Measurements from ENCODE around the gene PARK7. TPM values are rescaled to one million over a fixed set of nuclear protein-coding genes. Genes with fewer than 3 reads are reported as not detected.

The PARK7 gene
- total RNA-seq, 1 donor from 2014 or later: 282 TPM

DNA sequence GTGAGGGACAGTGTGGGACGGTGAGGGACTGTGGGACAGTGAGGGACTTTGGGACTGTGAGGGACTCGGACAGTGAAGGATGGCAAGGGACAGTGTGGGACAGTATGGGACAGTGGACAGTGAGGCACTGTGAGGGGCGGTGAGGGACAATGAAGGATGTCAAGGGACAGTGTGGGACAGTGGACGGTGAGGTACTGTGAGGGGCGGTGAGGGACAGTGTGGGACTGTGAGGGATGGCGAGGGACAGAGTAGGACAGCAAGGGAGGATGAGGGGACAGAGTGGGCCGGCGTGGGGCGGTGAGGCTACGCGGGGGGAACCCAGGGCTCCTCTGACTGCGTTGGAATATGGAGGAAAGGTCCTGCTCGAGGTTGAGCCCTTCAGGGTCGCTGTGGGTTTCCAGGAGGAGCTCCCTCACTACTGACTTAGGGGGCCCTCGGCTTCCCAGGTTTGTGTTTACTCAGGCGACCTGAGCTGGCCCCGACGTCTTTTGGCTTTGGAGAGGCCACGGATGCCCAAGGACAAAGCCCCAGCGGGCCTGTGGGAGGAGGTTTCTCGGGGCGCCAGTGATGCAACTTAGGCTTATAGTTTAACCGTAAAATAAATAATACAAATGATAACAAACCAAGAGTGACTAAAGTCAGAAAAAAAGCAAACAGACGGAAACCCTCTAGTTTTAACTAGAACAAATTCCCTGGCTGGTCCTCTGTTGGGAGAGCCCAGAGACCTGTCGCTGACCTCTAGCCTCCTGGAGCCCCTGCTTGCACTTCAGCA, 65.7 kb downstream of the PARK7 start:
- no peak for DNase-seq (ENCODE audit: low read depth)
- H3K4me3 ChIP-seq (ENCODE audit: low read depth, low read length): peak overlapping the region; percentile 65
- TF ChIP-seq CTCF (conservative IDR thresholded peaks at IDR 0.05; ENCODE audit: low read depth, low read length): no peak

- peak overlapping the region; percentile 65 for H3K4me3 ChIP-seq (ENCODE audit: low read depth, low read length)
- no peak for TF ChIP-seq CTCF (conservative IDR thresholded peaks at IDR 0.05; ENCODE audit: low read depth, low read length)
- DNase-seq (ENCODE audit: low read depth): no peak
Observed at GRCh38 chr1:8027748-8028570, 66.4 kb downstream of the PARK7 start.

- no peak overlapping the region for H3K4me3 ChIP-seq (ENCODE audit: low read depth, low read length)
- DNase-seq (ENCODE audit: low read depth): no peak
- no peak for TF ChIP-seq CTCF (conservative IDR thresholded peaks at IDR 0.05; ENCODE audit: low read depth, low read length)
Observed at GRCh38 chr1:8028571-8028910, 67.0 kb downstream of the PARK7 start.

GRCh38 chr1:8031176-8031785, 69.8 kb downstream of the PARK7 start:
- DNase-seq (ENCODE audit: low read depth): no peak
- no peak overlapping the region for H3K4me3 ChIP-seq (ENCODE audit: low read depth, low read length)
- TF ChIP-seq CTCF (conservative IDR thresholded peaks at IDR 0.05; ENCODE audit: low read depth, low read length): peak; percentile 71

DNA sequence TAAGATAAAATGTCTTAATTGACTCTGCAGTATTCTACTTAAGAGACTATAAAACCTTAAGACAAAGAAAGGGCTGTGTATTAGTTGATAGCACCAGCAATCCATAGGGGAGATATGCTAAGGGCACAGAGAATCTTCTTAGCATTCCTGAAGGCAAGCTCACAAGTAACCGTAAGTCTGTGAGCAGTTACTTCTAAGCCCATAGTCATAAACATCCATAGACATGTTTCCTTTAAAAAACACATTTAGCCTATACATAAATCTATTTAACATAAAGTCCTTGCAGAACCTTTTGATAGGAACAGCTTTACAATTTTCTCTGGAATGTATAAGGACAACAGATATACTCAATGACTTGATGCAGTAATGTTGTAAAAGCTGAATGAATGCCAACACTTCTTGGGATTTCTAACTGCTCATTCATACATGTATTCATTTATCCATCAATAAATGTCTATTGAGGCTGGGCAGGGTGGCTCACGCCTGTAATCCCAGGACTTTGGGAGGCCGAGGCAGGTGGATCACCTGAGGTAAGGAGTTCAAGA, 70.9 kb downstream of the PARK7 start:
- H3K4me3 ChIP-seq (ENCODE audit: low read depth, low read length): no peak overlapping the region
- DNase-seq (ENCODE audit: low read depth): no peak
- no peak for TF ChIP-seq CTCF (conservative IDR thresholded peaks at IDR 0.05; ENCODE audit: low read depth, low read length)

- no peak for DNase-seq (ENCODE audit: low read depth)
- TF ChIP-seq CTCF (conservative IDR thresholded peaks at IDR 0.05; ENCODE audit: low read depth, low read length): no peak
- H3K4me3 ChIP-seq (ENCODE audit: low read depth, low read length): no peak overlapping the region
Observed at GRCh38 chr1:8033322-8033721, 71.8 kb downstream of the PARK7 start.

Other genes with a start within 250 kb of the PARK7 start
- 89.4 and 101 TPM in 2 replicates for gene VAMP3, start 190.4 kb upstream of the PARK7 start, total RNA-seq
- gene PER3, start 177.4 kb upstream of the PARK7 start, total RNA-seq: 2.4 and 2.5 TPM in 2 replicates
- not detected in 2 replicates for gene UTS2, start 108.6 kb upstream of the PARK7 start, total RNA-seq
- gene TNFRSF9, start 20.9 kb upstream of the PARK7 start, total RNA-seq: 0.69 and 1.4 TPM in 2 replicates
- 120 and 135 TPM in 2 replicates for gene ERRFI1, start 64.6 kb downstream of the PARK7 start, total RNA-seq